Endodermal cell (in vitro differentiated cells): ENCODE measurements around the gene ARSJ. TPM values are rescaled to one million over a fixed set of nuclear protein-coding genes. Genes with fewer than 3 reads are reported as not detected.

Source experiments
- DNase-seq: peaks from one replicate; pipeline ENCODE4 v3.0.0-alpha.2; 2017
- H3K27ac ChIP-seq: 2 replicates; pipeline ENCODE4 v1.5.1; 2013; ENCODE audit warnings: mild to moderate bottlenecking, low read depth, low read length, moderate library complexity
- H3K27me3 ChIP-seq: 2 replicates; pipeline ENCODE4 v1.6.1; 2013; ENCODE audit warnings: mild to moderate bottlenecking, low read length, moderate library complexity; ENCODE audit not compliant: insufficient read depth, control insufficient read depth, poor library complexity, severe bottlenecking
- H3K36me3 ChIP-seq: 2 replicates; pipeline ENCODE4 v1.7.0; 2013; ENCODE audit warnings: mild to moderate bottlenecking, low read length, moderate library complexity; ENCODE audit not compliant: control insufficient read depth, insufficient read depth
- H3K4me1 ChIP-seq: one replicate; pipeline ENCODE4 v1.7.0; 2013; ENCODE audit warnings: low read length; ENCODE audit not compliant: control insufficient read depth, insufficient read depth
- H3K4me3 ChIP-seq: 2 replicates; pipeline ENCODE4 v1.5.1; 2013; ENCODE audit warnings: mild to moderate bottlenecking, low read length, moderate library complexity
- H3K9ac ChIP-seq: 2 replicates; pipeline ENCODE4 v1.6.1; 2013; ENCODE audit warnings: mild to moderate bottlenecking, low read length, moderate library complexity; ENCODE audit not compliant: poor library complexity, severe bottlenecking; ENCODE audit errors: extremely low read depth
- H3K9me3 ChIP-seq: 2 replicates; pipeline ENCODE4 v1.6.1; 2013; ENCODE audit warnings: mild to moderate bottlenecking, low read length, moderate library complexity; ENCODE audit not compliant: control insufficient read depth
- H3K27ac Mint-ChIP-seq: 2 replicates; pipeline ENCODE4 v1.8.0; 2020; ENCODE audit warnings: mixed read lengths
- H3K27me3 Mint-ChIP-seq: 2 replicates; pipeline ENCODE4 v1.8.0; 2021; ENCODE audit warnings: mild to moderate bottlenecking, mixed read lengths; ENCODE audit not compliant: insufficient read depth
- H3K36me3 Mint-ChIP-seq: 2 replicates; pipeline ENCODE4 v1.8.0; 2020; ENCODE audit warnings: low read depth, mixed read lengths
- H3K4me1 Mint-ChIP-seq: 2 replicates; pipeline ENCODE4 v1.8.0; 2020; ENCODE audit warnings: mixed read lengths
- H3K4me3 Mint-ChIP-seq: 2 replicates; pipeline ENCODE4 v1.8.0; 2020; ENCODE audit warnings: mild to moderate bottlenecking, moderate library complexity, mixed read lengths
- H3K9me3 Mint-ChIP-seq: 2 replicates; pipeline ENCODE4 v1.8.0; 2020; ENCODE audit warnings: mild to moderate bottlenecking, mixed read lengths
- CTCF ChIP-seq: fragments of 200-600 bp; sonication (generic); conservative IDR thresholded peaks from 2 replicates; pipeline ENCODE4 v1.5.0; 2021; ENCODE audit warnings: antibody characterized with exemption, mild to moderate bottlenecking
- WGBS, 2 experiments: methylation state at CpG; one replicate each; pipeline versions ENCODE4 v1.1.5 to v1.1.7; 2013; ENCODE audit warnings: missing lambda C conversion rate in 2 of 2, mixed read lengths in 1 of 2; ENCODE audit not compliant: insufficient coverage in 1 of 2, insufficient read length in 1 of 2; 5-methylcytosine and 5-hydroxymethylcytosine counted together
- total RNA-seq, 2 donors: library from RNA; stranded (reverse); fragmentation: NEBNext Ultra II Directional in 1 of 2; extraction: Animal tissue kit (Norgen Biotek cat#: 25700) in 1 of 2; gene quantifications; 2 replicates in 1 of 2; 3 replicates in 1 of 2; pipeline ENCODE4 v1.2.1, GENCODE V29; 2021

Gene ARSJ
- total RNA-seq, 2 donors from 2014 or later: 0.35 to 0.77 TPM

- no peak for TF ChIP-seq CTCF
- Histone ChIP-seq H3K36me3 (no peaks in the 10 kb centered on the region), H3K4me3 (no peak overlapping the region), H3K27me3 (no peaks in the 10 kb centered on the region), H3K4me1 (no peaks in the 10 kb centered on the region), H3K9ac (no peak overlapping the region), H3K27ac (no peak overlapping the region), H3K9me3 (no peaks in the 10 kb centered on the region)
- H3K4me3 Mint-ChIP-seq: no peak overlapping the region
- H3K27me3 Mint-ChIP-seq: no peaks in the 10 kb centered on the region
- no peak overlapping the region for H3K27ac Mint-ChIP-seq
- H3K9me3 Mint-ChIP-seq: no peaks in the 10 kb centered on the region
- no peaks in the 10 kb centered on the region for H3K4me1 Mint-ChIP-seq
- WGBS, 2 experiments: 93% methylated on average over 3 of the region's 3 CpGs; no CpG with 5 or more reads in 1 of the 2 experiments
- DNase-seq: no peak
- H3K36me3 Mint-ChIP-seq: no peaks in the 10 kb centered on the region
These were observed 58.2 kb downstream of the ARSJ start for GRCh38 chr4:113921089-113921794.

- Histone ChIP-seq H3K4me3 (no peak overlapping the region), H3K27ac (no peak overlapping the region), H3K9ac (no peak overlapping the region), H3K36me3 (no peaks in the 10 kb centered on the region), H3K4me1 (no peaks in the 10 kb centered on the region), H3K27me3 (no peaks in the 10 kb centered on the region), H3K9me3 (no peaks in the 10 kb centered on the region)
- Mint-ChIP-seq H3K36me3 (no peaks in the 10 kb centered on the region), H3K4me1 (no peaks in the 10 kb centered on the region), H3K27ac (no peak overlapping the region), H3K9me3 (no peaks in the 10 kb centered on the region), H3K27me3 (no peaks in the 10 kb centered on the region), H3K4me3 (no peak overlapping the region)
- WGBS, 2 experiments: 88 to 92% methylated on average over 1 of the region's 1 CpG
- no peak for TF ChIP-seq CTCF
- no peak for DNase-seq
These were observed 59.8 kb downstream of the ARSJ start for GRCh38 chr4:113919611-113920010.

- TF ChIP-seq CTCF: no peak
- no peaks in the 10 kb centered on the region for H3K27me3 Mint-ChIP-seq
- H3K4me3 ChIP-seq: no peak overlapping the region
These were observed 60.3 kb downstream of the ARSJ start for GRCh38 chr4:113919145-113919544.

More at GRCh38 chr4:113919145-113919544, 60.3 kb downstream of the ARSJ start:
- no peak overlapping the region for H3K27ac ChIP-seq
- no peaks in the 10 kb centered on the region for H3K9me3 ChIP-seq
- H3K36me3 ChIP-seq: no peaks in the 10 kb centered on the region
- 75 to 78% methylated on average over 2 to 5 of the region's 5 CpGs for WGBS, 2 experiments
- H3K4me3 Mint-ChIP-seq: no peak overlapping the region
- no peaks in the 10 kb centered on the region for H3K4me1 Mint-ChIP-seq
- H3K9ac ChIP-seq: no peak overlapping the region
- no peaks in the 10 kb centered on the region for H3K27me3 ChIP-seq
- no peak overlapping the region for H3K27ac Mint-ChIP-seq
- no peaks in the 10 kb centered on the region for H3K9me3 Mint-ChIP-seq
- no peak for DNase-seq
- no peaks in the 10 kb centered on the region for H3K4me1 ChIP-seq
- H3K36me3 Mint-ChIP-seq: no peaks in the 10 kb centered on the region
